Vagina (tissue), 2 donors: ENCODE measurements around the gene CDC42EP3. TPM values are rescaled to one million over a fixed set of nuclear protein-coding genes. Genes with fewer than 3 reads are reported as not detected.

Source experiments
- DNase-seq, 2 donors: peaks; one replicate each; pipeline ENCODE4 v3.0.0-alpha.2; 2017; ENCODE audit errors: extremely low spot score in 2 of 2
- H3K27ac ChIP-seq: fragments of 200-600 bp; sonication (generic); one replicate; pipeline ENCODE4 v1.5.1; 2019
- H3K27me3 ChIP-seq: fragments of 200-600 bp; sonication (generic); one replicate; pipeline ENCODE4 v1.5.1; 2019
- H3K36me3 ChIP-seq, 2 donors: fragments of 200-600 bp; sonication (generic); one replicate each; pipeline ENCODE4 v1.5.1; 2017 to 2019
- H3K4me1 ChIP-seq: fragments of 200-600 bp; sonication (generic); one replicate; pipeline ENCODE4 v1.5.1; 2019
- H3K4me3 ChIP-seq, 2 donors: fragments of 200-600 bp; sonication (generic); 1 replicate in 1 of 2; 2 replicates in 1 of 2; pipeline ENCODE4 v1.5.1; 2016 to 2019
- H3K9me3 ChIP-seq: fragments of 200-600 bp; sonication (generic); one replicate; pipeline ENCODE4 v1.5.1; 2019
- POLR2A ChIP-seq, 2 donors: fragments of 450-650 bp; IDR thresholded peaks; one replicate each; pipeline ENCODE4 v1.6.1; 2017; ENCODE audit warnings: antibody characterized with exemption in 2 of 2, mild to moderate bottlenecking in 2 of 2, moderate library complexity in 2 of 2
- POLR2AphosphoS5 ChIP-seq, 2 donors: sonication (generic); formaldehyde crosslinking; IDR thresholded peaks; one replicate each; pipeline ENCODE4 v1.9.0; 2017; ENCODE audit warnings: antibody characterized with exemption in 2 of 2, mild to moderate bottlenecking in 2 of 2, low read depth in 1 of 2; ENCODE audit not compliant: insufficient read depth in 1 of 2
- intact Hi-C: fragments of 100-400 bp; cut with DNase I; formaldehyde crosslinking; loops from one replicate; pipeline ENCODE4 v1.15.1; 2023
- total RNA-seq: library from RNA; depleted of rRNA; stranded (reverse); fragments of >200 nt; gene quantifications from one replicate; pipeline ENCODE4 v1.2.3, GENCODE V29; 2016
- TF ChIP-seq, protein P1 (sequence below), 3 experiments: fragments of 450-650 bp in 2 of 3; fragments of 200-600 bp in 1 of 3; sonication (generic) in 1 of 3; IDR thresholded peaks; one replicate each; pipeline ENCODE4 v1.5.1; 2017 to 2019; ENCODE audit warnings: antibody characterized with exemption in 3 of 3, mild to moderate bottlenecking in 2 of 3, moderate library complexity in 2 of 3

The CDC42EP3 gene
- total RNA-seq, 1 donor from 2014 or later, result 44.4 TPM

DNA sequence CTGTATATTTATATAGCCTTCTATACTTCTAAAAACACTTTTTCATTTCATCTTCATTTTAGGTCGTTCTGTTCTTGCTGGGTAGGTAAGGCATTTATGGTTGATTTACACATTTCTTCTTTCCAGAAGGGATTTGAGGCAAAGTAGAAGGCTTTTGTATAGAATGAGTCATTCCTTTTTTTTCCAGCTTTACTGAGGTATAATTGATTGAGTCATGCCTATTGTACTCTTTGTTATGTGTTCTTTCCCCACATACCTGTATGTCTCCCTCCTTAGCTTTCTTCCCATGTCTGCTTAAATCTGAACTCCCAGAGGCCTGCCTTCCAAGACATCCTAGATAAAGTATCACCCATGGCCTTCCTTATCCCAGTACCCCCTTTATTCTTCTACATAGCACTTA lies 4.8 kb upstream of the CDC42EP3 start:
- no peak overlapping the region for H3K27ac ChIP-seq
- H3K27me3 ChIP-seq, result no peaks in the 10 kb centered on the region
- TF ChIP-seq POLR2A (IDR thresholded peaks at IDR 0.05), result no peak
- TF ChIP-seq POLR2AphosphoS5 (IDR thresholded peaks at IDR 0.05; ENCODE audit: insufficient read depth in 1 of 2, low read depth in 1 of 2), result peak in 1 of 2 donors; percentile 27
- peaks cover 10% of the 10 kb centered on the region for H3K4me1 ChIP-seq
- intact Hi-C loops, result no loop called here
- DNase-seq, result no peak
- H3K4me3 ChIP-seq, result no peak overlapping the region
- no peaks in the 10 kb centered on the region for H3K9me3 ChIP-seq
- no peaks in the 10 kb centered on the region for H3K36me3 ChIP-seq

DNA sequence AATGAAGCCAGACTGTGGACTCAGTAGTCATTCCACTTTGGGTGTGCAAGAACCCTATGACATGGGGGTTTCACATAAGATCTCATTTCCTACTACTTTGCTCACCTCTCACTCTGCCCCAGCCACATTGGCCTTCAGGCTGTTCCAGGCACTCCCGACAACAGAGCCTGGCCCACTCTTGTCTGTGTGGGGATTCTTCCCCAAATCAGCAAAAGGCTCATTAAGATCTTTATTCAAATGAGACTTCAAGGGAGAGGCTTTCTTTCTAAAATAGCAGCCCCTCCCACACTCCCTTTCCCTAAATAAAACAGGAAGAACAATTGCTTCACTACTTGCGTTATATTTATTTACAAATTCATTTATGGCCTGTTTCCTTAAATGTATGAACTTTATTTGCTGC lies 3.5 kb upstream of the CDC42EP3 start:
- no peak overlapping the region for H3K4me3 ChIP-seq
- intact Hi-C loops, result no loop called here
- peaks cover 10% of the 10 kb centered on the region for H3K4me1 ChIP-seq
- TF ChIP-seq POLR2AphosphoS5 (IDR thresholded peaks at IDR 0.05; ENCODE audit: insufficient read depth in 1 of 2, low read depth in 1 of 2) (no peak), POLR2A (IDR thresholded peaks at IDR 0.05) (no peak)
- TF ChIP-seq, protein P1, sequence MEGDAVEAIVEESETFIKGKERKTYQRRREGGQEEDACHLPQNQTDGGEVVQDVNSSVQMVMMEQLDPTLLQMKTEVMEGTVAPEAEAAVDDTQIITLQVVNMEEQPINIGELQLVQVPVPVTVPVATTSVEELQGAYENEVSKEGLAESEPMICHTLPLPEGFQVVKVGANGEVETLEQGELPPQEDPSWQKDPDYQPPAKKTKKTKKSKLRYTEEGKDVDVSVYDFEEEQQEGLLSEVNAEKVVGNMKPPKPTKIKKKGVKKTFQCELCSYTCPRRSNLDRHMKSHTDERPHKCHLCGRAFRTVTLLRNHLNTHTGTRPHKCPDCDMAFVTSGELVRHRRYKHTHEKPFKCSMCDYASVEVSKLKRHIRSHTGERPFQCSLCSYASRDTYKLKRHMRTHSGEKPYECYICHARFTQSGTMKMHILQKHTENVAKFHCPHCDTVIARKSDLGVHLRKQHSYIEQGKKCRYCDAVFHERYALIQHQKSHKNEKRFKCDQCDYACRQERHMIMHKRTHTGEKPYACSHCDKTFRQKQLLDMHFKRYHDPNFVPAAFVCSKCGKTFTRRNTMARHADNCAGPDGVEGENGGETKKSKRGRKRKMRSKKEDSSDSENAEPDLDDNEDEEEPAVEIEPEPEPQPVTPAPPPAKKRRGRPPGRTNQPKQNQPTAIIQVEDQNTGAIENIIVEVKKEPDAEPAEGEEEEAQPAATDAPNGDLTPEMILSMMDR (IDR thresholded peaks at IDR 0.05), result no peak
- H3K9me3 ChIP-seq, result no peaks in the 10 kb centered on the region
- no peak for DNase-seq
- H3K36me3 ChIP-seq, result no peaks in the 10 kb centered on the region
- no peak overlapping the region for H3K27ac ChIP-seq
- H3K27me3 ChIP-seq, result no peaks in the 10 kb centered on the region

DNA sequence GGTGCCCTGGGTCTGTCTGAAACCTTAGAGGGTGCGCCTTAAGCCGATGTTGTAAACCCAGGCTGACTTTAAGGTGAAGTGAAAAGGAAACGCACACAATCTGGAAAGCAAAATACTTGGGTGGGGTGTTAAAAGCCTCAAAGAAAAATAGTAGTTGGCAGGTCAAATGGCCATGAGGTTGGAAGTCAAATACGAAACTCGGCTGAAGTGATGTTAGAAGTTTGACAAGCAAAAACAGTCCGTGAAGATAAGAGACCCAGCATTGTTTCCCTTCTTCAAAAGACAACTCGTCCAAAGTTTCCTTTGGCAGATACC lies 1.4 kb upstream of the CDC42EP3 start:
- no peaks in the 10 kb centered on the region for H3K36me3 ChIP-seq
- DNase-seq, result no peak
- TF ChIP-seq, protein P1 (IDR thresholded peaks at IDR 0.05), result no peak
- TF ChIP-seq POLR2A (IDR thresholded peaks at IDR 0.05) (no peak), POLR2AphosphoS5 (IDR thresholded peaks at IDR 0.05; ENCODE audit: insufficient read depth in 1 of 2, low read depth in 1 of 2) (no peak)
- intact Hi-C loops, result no loop called here
- peak overlapping the region; percentile 89 for H3K27ac ChIP-seq
- no peaks in the 10 kb centered on the region for H3K9me3 ChIP-seq
- H3K4me3 ChIP-seq, result peak overlapping the region; percentile 83 to 97
- peaks cover 12% of the 10 kb centered on the region for H3K4me1 ChIP-seq
- no peaks in the 10 kb centered on the region for H3K27me3 ChIP-seq

DNA sequence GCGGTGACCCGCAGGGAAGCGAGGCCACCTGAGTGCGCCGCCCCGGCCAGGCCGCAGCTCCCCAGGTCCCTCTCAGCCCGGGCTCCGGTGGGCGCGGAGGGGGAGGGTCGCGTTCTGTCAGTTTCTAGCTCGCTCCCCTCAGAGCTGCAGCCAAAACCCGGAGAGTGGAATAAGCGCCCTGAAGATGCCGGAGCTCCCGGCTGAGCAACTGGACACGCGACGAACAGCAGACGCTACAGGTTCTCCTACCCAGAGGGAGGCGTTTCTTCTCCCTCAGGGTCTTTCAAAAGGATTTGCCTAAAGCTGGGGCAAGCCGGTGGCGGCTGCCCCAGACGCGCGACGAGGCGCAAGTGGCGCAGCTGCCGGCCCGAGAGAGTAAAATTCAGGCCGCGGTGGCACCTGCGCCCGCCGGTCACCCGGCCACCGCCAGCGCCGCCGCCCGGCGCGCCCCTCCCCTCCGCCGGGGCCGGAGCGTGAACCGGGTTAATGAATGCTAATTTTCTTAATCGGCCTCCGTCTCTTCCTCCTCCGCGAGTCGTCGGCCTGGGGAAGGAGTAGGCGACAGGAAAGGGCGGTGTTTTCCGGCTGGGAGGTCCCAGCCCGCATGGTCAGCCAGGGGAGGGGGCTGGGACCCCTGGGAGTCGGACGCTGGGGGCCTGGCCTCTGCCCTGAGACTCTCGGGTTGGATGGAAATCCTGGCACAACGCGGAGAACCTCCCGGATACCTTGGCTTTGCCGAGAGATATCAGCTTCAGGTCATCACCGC lies 845 bp upstream of the CDC42EP3 start:
- H3K9me3 ChIP-seq, result no peaks in the 10 kb centered on the region
- H3K4me3 ChIP-seq, result peak overlapping the region; percentile 83 to 97
- no peak for DNase-seq
- intact Hi-C loops, result no loop called here
- H3K27ac ChIP-seq, result peak overlapping the region; percentile 89
- H3K4me1 ChIP-seq, result peaks cover 18% of the 10 kb centered on the region
- H3K36me3 ChIP-seq, result no peaks in the 10 kb centered on the region
- H3K27me3 ChIP-seq, result no peaks in the 10 kb centered on the region
- TF ChIP-seq POLR2A (IDR thresholded peaks at IDR 0.05), result no peak
- TF ChIP-seq POLR2AphosphoS5 (IDR thresholded peaks at IDR 0.05; ENCODE audit: insufficient read depth in 1 of 2, low read depth in 1 of 2), result peak in 1 of 2 donors; percentile 49

GRCh38 chr2:37671816-37672103 lies 318 bp upstream of the CDC42EP3 start:
- Histone ChIP-seq H3K27ac (peak overlapping the region; percentile 89), H3K27me3 (no peaks in the 10 kb centered on the region), H3K4me3 (peak overlapping the region; percentile 83 to 97), H3K9me3 (no peaks in the 10 kb centered on the region), H3K36me3 (peaks cover 0 to 3% of the 10 kb centered on the region in 2 donors), H3K4me1 (peaks cover 23% of the 10 kb centered on the region)
- no peak for TF ChIP-seq POLR2AphosphoS5 (IDR thresholded peaks at IDR 0.05; ENCODE audit: insufficient read depth in 1 of 2, low read depth in 1 of 2)
- intact Hi-C loops, result no loop called here
- DNase-seq, result no peak

DNA sequence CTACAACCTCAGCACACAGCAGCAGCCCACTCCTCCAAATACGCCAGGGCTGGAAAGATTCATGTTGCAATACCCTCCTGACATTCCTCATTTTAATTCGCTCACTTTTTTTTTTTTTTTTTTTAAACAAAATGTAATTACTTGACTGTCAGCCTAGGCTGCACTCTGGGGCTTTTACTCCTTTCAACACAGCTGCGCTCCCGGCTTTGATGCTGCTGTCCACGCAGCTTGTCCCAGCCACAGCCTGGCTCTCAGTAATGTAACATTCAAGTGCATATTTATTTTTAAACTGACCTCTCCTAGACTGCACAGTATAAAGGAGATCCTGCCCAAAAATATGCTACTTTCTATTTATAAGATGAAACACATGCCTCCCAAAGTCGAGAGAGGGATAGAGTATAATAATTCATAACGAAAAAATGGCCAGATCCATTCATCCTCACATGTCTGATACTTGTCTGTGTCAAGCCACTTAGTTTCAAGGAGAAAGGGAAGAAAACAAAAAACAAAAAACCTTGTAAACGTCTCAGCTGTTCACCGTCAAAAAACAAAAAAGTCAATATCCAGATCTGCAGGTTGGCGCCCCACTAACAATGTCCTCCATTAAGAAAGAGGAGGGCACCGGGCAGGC lies 949 bp downstream of the CDC42EP3 start:
- TF ChIP-seq, protein P1 (IDR thresholded peaks at IDR 0.05), result no peak
- no peak for TF ChIP-seq POLR2A (IDR thresholded peaks at IDR 0.05)
- Histone ChIP-seq H3K9me3 (no peaks in the 10 kb centered on the region), H3K36me3 (peaks cover 0 to 3% of the 10 kb centered on the region in 2 donors), H3K27ac (peak overlapping the region; percentile 89), H3K27me3 (no peaks in the 10 kb centered on the region), H3K4me1 (peaks cover 19% of the 10 kb centered on the region), H3K4me3 (peak overlapping the region; percentile 83 to 97)
- intact Hi-C loops, result no loop called here
- no peak for DNase-seq
